HG02610 (cell line): ENCODE measurements around the gene SPAG4.

Experiments used
- ATAC-seq: cut with Tn5 transposase; IDR thresholded peaks from one replicate; pipeline ENCODE4 v1.9.1; 2021; ENCODE audit warnings: mild to moderate bottlenecking, moderate library complexity; ENCODE audit not compliant: unreplicated experiment

SPAG4 gene

DNA sequence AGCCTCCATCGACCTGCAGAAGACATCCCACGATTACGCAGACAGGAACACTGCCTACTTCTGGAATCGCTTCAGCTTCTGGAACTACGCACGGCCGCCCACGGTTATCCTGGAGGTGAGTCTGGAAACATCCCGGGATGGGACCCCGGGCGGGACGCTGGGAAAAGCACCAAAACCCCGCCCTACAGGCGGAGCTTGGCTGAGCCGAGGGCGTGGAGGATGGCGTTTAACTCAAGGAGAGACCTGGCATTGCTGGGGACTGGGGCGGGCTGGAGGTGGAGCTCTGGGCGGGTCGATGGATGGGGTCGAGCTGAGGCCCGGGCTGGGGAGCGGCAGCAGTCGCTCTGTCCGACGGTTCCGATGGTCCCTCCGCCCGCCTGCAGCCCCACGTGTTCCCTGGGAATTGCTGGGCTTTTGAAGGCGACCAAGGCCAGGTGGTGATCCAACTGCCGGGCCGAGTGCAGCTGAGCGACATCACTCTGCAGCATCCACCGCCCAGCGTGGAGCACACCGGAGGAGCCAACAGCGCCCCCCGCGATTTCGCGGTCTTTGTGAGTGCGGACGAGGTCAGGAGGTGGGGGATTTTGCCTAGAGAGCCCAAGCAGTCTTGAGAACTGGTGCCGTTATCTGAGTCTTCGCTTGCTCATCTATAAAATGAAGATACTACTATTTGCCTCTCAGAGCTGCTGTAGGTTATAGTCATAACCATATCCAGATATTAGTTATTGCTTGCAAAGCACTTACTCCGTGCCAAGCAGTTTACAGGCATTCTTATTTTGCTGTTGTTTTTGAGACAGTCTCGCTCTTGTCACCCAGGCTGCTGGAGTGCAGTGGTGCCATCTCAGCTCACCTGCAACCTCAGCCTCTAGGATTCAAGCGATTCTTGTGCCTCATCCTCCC is 3.8 kb downstream of the SPAG4 start:
- ATAC-seq: peak; percentile 38

DNA sequence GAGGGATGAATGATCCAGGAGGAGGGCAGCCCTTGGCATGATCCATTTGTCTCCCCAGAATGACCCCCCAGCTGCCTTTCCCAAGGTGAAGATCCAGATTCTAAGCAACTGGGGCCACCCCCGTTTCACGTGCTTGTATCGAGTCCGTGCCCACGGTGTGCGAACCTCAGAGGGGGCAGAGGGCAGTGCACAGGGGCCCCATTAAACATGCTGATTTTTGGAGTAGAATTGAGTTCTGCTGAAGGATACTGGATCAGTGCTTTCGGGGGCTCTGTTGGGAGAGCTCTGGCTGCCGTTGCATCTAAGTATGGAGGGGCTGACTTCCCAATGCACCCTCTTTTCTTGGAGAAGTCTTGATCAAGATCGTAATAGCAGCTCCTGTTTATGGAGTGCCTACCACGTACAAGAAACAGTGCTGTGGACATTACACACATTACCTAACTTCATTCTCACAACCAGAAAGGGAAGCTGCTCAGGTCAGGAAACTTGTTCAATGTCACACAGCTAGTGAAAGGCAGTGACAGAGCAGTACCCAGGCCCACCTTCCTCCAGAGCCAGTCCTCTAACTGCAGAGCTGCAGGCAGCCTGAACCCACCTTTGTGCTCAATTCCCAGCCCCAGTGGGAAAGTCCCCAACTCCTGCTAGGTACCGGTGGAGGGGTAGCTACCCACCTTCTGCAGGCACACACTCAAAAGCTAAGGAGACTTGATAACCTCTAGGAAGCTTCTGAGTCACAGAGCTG is 5.4 kb downstream of the SPAG4 start:
- ATAC-seq: no peak

DNA sequence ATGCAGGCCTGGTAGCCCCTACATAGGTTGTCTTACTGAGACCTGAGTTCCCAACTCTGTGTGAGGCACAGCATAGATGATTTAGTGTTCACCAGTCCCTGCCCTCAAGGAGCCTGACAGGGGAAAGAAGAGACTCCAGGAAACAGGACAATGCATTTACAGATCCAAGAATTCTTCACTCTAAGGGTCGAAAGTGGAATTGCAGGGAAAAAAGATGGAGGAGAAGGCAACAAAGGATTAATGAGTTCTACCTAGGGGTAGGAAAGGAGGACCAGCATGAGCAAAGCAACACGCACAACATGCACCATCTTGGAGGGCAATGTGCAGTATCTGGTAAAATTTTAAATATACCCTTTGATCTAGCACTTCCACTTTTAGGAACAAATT is 5.9 kb downstream of the SPAG4 start:
- no peak for ATAC-seq

DNA sequence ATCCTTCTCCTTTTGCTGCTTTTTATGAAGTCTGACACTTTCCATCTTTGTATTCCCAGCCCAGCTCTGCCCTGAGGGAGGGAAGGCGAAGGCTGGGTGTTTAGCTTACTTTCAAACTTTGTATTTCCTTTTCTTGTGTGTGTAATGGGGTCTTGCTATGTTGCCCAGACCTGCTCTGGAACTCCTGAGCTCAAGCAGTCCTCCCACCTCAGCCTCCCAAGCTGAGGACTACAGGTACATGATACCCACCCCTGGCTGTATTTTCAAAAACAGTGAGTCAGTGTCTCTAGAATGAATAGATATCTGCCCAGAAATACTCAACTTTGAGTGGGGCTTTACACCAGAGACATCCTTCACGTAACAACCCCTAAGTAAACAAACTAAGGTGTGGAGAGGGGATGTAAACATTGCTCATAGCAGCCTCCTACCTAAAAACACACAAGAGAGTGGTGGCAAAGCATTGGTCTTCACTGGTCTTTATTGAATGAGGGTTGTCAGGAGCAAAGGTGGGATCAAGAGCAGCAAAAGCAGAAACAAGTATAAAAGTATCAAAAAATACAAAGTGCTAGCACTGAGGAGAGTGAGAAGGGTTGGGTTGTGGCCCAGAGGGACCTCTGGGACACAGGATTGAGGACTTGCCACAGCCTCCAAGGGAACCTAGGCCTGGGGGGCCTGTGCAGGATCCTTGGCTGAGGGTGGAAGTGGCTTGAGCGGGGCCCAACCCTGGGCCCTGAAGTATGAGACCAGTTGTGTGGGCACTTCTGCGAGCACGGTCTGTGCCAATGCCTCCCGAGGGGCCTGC is 10.2 kb downstream of the SPAG4 start:
- ATAC-seq: no peak

GRCh38 chr20:35626386-35627001 is 10.9 kb downstream of the SPAG4 start:
- ATAC-seq: no peak

- no peak for ATAC-seq
These were observed 11.5 kb downstream of the SPAG4 start for GRCh38 chr20:35627121-35627520.

DNA sequence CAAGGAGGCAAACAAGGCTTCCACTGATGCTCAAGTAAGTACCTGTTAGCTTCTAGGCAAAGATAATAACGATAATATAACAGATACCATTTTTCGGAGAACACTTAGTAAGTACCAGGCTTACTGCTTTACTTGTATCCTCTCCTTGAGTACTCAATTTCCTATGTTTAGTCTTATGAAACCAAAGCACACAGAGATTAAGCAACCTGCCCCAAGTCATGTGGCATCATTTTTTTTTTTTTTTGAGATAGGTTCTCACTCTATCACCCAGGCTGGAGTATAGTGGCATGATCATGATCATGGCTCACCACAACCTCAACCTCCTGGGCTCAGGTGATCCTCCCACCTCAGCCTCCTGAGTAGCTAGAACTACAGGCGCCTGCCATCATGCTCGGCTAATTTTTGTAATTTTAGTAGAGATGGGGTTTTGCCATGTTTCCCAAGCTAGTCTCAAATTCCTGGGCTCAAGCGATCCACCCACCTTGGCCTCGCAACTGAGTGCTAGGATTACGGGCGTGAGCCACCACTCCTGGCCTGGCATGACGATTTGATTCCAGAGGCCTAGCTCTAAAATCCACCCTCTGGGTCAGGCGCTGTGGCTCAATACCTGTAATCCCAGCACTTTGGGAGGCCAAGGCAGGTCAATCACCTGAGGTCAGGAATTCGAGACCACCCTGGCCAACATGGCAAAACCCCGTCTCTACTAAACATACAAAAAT is 14.0 kb downstream of the SPAG4 start:
- ATAC-seq: no peak

DNA sequence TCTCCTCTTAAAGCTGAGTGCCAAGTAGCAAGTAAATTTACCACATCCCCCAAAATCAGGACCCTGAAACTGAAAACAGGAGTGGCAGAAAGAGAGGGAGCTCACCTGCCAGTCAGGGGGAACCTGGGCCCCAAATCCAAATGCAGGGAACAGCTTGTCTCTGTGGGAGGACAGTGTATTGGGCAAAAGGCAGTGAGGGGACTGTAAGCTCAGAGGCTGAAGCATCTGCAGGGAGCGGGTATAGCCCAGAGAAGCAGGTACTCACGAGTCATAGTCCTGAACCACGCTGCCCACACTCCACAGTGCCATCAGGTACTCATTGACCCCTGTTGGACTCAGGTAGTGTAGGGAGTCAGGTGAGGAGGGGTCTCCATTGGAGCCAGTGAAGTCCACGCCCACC is 15.0 kb downstream of the SPAG4 start:
- no peak for ATAC-seq

DNA sequence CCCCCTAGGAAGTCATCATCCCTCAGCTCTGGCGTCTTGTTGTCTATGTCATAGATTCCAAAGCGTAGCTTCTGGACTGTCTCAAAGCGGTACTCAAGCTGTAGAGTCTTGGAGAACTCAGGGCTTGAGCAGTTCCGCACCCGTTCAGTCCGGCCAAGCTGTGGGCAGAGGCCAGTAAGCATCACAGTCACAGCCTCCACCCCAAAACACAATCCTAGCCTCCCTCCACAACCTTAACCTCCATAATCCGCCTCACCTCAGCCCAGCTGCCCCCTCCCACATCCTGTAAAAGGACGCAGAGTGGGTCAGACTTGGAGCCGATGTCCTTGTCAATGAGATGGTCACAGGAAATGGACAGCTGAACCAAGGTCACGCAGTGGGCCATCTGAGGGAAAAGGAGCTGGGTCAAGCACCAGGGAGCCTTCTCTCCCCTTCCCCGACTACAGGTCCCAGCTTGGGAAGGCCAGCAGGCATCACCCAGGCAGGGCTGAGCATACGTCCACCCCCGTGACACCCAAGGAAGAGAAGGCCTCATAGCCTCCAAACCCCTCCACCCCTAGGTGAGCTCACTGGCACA is 17.0 kb downstream of the SPAG4 start:
- no peak for ATAC-seq

- no peak for ATAC-seq
These were observed 20.0 kb downstream of the SPAG4 start for GRCh38 chr20:35635652-35636051.

- no peak for ATAC-seq
These were observed 20.5 kb downstream of the SPAG4 start for GRCh38 chr20:35636095-35636494.

DNA sequence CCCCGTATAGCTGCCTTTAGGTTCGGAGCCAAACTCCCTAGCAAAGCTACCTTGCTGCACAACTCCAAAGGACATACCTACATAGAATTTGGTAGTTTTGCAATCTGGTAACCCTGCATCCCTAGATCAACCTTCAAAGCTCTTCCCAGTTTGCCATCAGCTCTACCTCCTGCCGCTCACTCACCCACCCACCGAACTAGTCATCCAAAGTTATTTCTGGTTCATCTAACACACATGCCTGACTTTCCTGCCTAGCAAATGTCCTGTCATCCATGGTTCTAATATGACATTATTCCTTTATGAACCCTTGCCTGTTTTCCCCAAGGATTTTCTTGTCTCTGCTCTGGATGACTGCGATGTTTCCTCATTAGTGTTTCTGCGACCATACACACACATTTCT is 21.6 kb downstream of the SPAG4 start:
- no peak for ATAC-seq

GRCh38 chr20:35638751-35639150 is 23.1 kb downstream of the SPAG4 start:
- ATAC-seq: no peak

DNA sequence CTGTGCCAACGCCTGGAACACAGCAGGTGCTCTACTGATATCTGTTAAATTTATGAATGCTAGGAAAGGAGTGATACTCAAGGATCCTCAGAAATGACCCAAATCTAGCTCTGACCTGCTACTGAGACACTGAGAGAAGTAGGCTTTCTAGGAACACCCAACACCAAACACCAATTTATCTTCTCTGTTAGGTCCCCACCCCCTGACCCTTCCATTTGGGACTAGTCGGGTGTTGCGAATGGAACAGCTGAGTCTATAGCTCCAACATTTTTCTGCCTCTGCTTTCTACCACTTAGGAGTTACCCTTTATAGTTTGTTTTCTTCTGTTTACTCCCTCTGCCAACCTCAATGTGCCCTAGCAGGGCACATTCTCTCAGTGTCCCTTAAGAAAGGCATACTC is 25.1 kb downstream of the SPAG4 start:
- no peak for ATAC-seq

GRCh38 chr20:35641743-35642142 is 26.1 kb downstream of the SPAG4 start:
- no peak for ATAC-seq

GRCh38 chr20:35643045-35643444 is 27.4 kb downstream of the SPAG4 start:
- no peak for ATAC-seq

DNA sequence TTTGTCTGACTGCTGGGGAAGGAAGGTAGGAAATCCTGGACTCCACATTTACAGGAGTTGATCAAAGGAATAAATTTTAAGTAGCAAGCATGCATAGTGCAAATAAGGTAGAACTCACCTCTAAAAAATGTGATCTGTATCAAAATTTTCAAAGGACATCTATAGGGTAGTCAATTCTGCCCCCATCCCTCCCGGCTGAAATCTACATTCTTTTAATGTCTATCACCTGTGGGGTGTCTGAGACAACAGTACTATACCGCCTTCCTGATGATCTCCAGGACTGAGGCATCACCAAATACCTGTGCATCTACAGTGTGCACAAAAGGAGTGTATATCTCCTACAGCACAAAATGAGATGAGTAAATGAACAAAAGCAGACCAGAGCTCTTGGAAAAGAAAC is 29.2 kb downstream of the SPAG4 start:
- ATAC-seq: no peak

- no peak for ATAC-seq
These were observed 33.2 kb downstream of the SPAG4 start for GRCh38 chr20:35648836-35649235.

DNA sequence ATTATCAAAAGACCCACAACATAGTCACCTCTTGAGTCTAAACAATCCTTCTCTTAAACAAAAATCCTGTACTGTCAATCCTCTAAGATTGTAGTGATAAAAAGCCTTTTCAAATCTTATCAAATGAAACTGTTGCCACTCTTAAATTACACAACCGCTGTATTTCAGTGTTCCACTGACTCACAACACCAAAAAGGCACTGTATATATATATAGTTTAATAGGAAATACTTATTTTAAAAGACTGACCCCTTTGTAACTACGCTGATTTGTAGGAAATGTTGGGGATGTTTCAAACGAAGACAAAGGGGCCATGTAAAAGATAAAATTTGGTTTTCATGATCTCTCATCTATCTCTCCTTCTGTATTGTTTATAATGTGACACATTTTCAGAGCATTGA is 35.0 kb downstream of the SPAG4 start:
- ATAC-seq: no peak

DNA sequence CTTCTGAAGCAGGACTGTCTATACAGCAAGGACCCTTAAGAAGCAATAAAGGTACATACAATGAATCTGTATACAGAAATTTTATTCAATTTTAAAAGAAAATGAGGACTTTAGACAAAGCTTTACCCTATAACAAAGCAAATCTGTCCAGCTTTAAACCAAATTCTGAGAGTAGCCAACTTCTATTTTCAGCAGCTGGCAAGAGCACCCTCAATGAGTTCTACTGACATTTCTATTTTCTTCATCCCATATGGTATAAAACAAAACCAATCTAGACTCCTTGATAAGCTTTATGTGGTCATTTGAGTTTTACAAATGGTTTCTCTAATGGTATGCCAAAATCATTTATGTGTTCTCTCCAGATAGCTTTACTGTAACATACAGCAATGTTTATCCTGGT is 36.3 kb downstream of the SPAG4 start:
- no peak for ATAC-seq
